ENCODE measurements around the gene CREB3L1. TPM values are rescaled to one million over a fixed set of nuclear protein-coding genes. Genes with fewer than 3 reads are reported as not detected.
A peak's percentile ranks its signal among the peaks of the same experiment; 100 is the strongest.

Gene CREB3L1
- total RNA-seq, 4 donors from 2014 or later = 0.27 to 0.69 (median 0.57) TPM

GRCh38 chr11:46341454-46341853, 64.0 kb downstream of the CREB3L1 start:
- TF ChIP-seq, protein P1, sequence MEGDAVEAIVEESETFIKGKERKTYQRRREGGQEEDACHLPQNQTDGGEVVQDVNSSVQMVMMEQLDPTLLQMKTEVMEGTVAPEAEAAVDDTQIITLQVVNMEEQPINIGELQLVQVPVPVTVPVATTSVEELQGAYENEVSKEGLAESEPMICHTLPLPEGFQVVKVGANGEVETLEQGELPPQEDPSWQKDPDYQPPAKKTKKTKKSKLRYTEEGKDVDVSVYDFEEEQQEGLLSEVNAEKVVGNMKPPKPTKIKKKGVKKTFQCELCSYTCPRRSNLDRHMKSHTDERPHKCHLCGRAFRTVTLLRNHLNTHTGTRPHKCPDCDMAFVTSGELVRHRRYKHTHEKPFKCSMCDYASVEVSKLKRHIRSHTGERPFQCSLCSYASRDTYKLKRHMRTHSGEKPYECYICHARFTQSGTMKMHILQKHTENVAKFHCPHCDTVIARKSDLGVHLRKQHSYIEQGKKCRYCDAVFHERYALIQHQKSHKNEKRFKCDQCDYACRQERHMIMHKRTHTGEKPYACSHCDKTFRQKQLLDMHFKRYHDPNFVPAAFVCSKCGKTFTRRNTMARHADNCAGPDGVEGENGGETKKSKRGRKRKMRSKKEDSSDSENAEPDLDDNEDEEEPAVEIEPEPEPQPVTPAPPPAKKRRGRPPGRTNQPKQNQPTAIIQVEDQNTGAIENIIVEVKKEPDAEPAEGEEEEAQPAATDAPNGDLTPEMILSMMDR (IDR thresholded peaks at IDR 0.05 in 4 of 5, conservative IDR thresholded peaks at IDR 0.05 in 1 of 5) = no peak
- TF ChIP-seq POLR2A (IDR thresholded peaks at IDR 0.05) = no peak
- intact Hi-C loops (cut with DNase I; ENCODE audit: low total_unique reads) = loop anchor here (10.0 kb wide), 1 partner anchor 217 kb away; the partner anchor contains the start of gene PHF21A
- ATAC-seq (no peak), DNase-seq (no peak)
- in situ Hi-C loops (cut with MboI; ENCODE audit: low sequenced_read_pairs in 4 of 4) = no loop called here
- Histone ChIP-seq H3K27me3 (no peaks in the 10 kb centered on the region), H3K27ac (peak overlapping the region in 3 of 4 donors; percentile 38 to 63 (median 54)), H3K36me3 (no peaks in the 10 kb centered on the region), H3K4me1 (peaks cover 26 to 33% of the 10 kb centered on the region in 2 donors), H3K9me3 (no peaks in the 10 kb centered on the region), H3K4me3 (no peak overlapping the region)

DNA sequence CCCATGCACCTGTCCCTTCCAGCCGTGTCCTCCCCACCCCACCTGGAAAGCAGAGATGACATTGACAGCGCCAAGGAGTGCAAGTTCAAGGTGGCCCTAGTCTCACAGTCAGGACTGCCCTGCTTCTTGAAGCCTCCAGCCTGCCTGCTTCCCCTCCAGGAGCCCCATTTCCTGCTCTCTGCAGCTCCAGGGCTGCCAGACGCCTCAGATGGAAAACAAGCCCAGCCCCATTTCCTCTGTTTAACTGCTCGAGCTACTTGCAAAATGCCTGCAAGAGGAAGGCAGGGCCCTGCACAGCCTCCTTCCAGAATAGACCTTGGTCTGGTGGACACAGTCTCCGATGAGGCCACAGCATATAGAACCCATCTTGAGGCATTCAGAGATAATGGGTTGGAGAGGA, 64.8 kb downstream of the CREB3L1 start:
- in situ Hi-C loops (cut with MboI; ENCODE audit: low sequenced_read_pairs in 4 of 4) (no loop called here), intact Hi-C loops (cut with DNase I; ENCODE audit: low total_unique reads) (loop anchor here (10.0 kb wide), 1 partner anchor 217 kb away; the partner anchor contains the start of gene PHF21A)
- Histone ChIP-seq H3K9me3 (no peaks in the 10 kb centered on the region), H3K27ac (peak overlapping the region; percentile 4 to 63 (median 46)), H3K36me3 (no peaks in the 10 kb centered on the region), H3K4me1 (peaks cover 32 to 33% of the 10 kb centered on the region in 2 donors), H3K27me3 (no peaks in the 10 kb centered on the region), H3K4me3 (no peak overlapping the region)
- DNase-seq = no peak
- no peak for TF ChIP-seq POLR2A (IDR thresholded peaks at IDR 0.05)
- TF ChIP-seq, protein P1 (IDR thresholded peaks at IDR 0.05 in 4 of 5, conservative IDR thresholded peaks at IDR 0.05 in 1 of 5) = no peak
- no peak for ATAC-seq

- TF ChIP-seq, protein P1 (IDR thresholded peaks at IDR 0.05 in 4 of 5, conservative IDR thresholded peaks at IDR 0.05 in 1 of 5) = no peak
Measured at GRCh38 chr11:46343520-46343919, 66.1 kb downstream of the CREB3L1 start.

DNA sequence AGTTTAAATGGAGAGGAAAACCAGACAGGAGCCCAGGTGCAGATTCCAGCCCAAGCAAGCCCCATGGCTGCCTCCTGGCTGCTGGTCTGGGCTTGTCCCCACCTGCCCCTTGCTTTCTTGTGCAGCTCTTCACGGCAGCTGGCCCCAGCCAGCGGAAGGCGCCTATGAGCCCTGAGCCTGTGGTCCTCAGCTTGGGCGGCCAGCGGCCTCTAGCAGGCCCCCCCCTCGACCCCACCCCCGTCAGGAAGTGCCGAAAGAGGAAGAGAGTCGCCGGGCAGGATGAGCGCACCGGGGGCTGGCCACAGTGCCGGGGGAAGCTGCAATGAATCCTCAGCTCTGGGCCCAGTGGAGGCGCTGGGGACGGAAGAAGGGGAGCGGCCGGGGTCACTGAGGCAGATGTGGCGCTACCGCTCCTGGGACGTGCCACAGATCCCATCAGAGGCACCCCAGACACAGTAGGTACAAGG, 67.7 kb downstream of the CREB3L1 start:
- no peak for DNase-seq
- in situ Hi-C loops (cut with MboI; ENCODE audit: low sequenced_read_pairs in 4 of 4) = no loop called here
- Histone ChIP-seq H3K4me3 (peak overlapping the region; percentile 38 to 54 (median 49)), H3K4me1 (peaks cover 17 to 24% of the 10 kb centered on the region in 2 donors), H3K27me3 (no peaks in the 10 kb centered on the region), H3K27ac (peak overlapping the region; percentile 54 to 72 (median 70)), H3K36me3 (no peaks in the 10 kb centered on the region), H3K9me3 (no peaks in the 10 kb centered on the region)
- intact Hi-C loops (cut with DNase I; ENCODE audit: low total_unique reads) = loop anchor here (10.0 kb wide), 1 partner anchor 220 kb away; the partner anchor contains the start of gene PHF21A
- peak in 1 of 2 donors; percentile 47 for TF ChIP-seq POLR2A (IDR thresholded peaks at IDR 0.05)
- TF ChIP-seq, protein P1 (IDR thresholded peaks at IDR 0.05 in 4 of 5, conservative IDR thresholded peaks at IDR 0.05 in 1 of 5) = no peak
- ATAC-seq = no peak

More at GRCh38 chr11:46343520-46343919, 66.1 kb downstream of the CREB3L1 start:
- Histone ChIP-seq H3K27me3 (no peaks in the 10 kb centered on the region), H3K4me3 (no peak overlapping the region), H3K27ac (peak overlapping the region in 2 of 4 donors; percentile 9 to 63), H3K36me3 (no peaks in the 10 kb centered on the region), H3K4me1 (peaks cover 33% of the 10 kb centered on the region in 2 donors), H3K9me3 (no peaks in the 10 kb centered on the region)
- intact Hi-C loops (cut with DNase I; ENCODE audit: low total_unique reads) = loop anchor here (10.0 kb wide), 1 partner anchor 219 kb away; the partner anchor contains the start of gene PHF21A
- ATAC-seq = no peak
- in situ Hi-C loops (cut with MboI; ENCODE audit: low sequenced_read_pairs in 4 of 4) = no loop called here
- no peak for DNase-seq

All from gastrocnemius medialis (tissue), 4 donors.